NCI-H226 (cell line): Measurements from ENCODE around the gene EVA1C.
"Not testable (repeated sequence)": the region's sequence is repeated elsewhere in the genome, so short reads cannot be mapped to it uniquely, and the experiment has no call there.

Experiments
- DNase-seq: peaks from one replicate; pipeline ENCODE4 v3.0.0-alpha.2; 2015

Gene EVA1C

GRCh38 chr21:32506411-32506965 is 94.0 kb downstream of the EVA1C start:
- DNase-seq: not testable (repeated sequence)

GRCh38 chr21:32507342-32507919 is 94.9 kb downstream of the EVA1C start:
- DNase-seq: no peak

DNA sequence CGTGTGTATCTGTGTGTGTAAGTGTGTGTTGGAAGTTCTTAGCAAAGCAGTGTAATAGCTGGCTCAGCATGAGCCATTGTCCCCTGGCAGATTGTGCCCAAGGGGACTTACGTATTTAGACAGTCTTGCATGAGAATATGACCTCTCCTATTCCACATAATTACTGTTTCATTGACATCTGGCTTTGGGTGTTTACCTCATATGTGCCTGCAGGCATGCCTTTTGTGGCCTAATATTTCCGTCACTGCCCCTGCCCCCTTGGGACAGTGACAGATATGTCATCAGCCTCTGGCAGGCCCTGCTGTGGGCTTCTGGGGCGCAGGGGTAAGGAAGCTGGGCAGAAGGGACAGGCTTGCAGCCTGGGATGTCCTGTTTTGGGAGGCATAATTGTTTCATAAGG is 95.5 kb downstream of the EVA1C start:
- DNase-seq: not testable (repeated sequence)

DNA sequence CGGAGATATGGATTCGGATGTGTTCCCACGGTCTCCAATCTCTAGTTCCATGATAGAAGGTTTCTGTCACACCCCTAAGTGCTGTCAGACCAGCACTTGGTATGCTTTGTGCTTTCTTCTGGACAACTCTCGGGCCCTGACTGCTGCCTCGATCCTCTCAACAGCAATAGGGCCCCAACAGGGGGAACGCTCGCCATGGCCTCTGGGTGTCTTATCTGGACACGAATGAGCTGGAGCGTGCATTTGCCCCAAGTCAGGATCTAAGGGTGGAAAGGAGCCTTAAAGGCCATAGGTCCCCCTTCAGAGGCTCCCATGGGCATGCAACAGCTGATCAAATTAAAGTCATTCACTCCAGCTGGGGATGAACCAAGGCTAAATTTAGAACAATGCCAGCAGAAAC is 96.1 kb downstream of the EVA1C start:
- DNase-seq: no peak

DNA sequence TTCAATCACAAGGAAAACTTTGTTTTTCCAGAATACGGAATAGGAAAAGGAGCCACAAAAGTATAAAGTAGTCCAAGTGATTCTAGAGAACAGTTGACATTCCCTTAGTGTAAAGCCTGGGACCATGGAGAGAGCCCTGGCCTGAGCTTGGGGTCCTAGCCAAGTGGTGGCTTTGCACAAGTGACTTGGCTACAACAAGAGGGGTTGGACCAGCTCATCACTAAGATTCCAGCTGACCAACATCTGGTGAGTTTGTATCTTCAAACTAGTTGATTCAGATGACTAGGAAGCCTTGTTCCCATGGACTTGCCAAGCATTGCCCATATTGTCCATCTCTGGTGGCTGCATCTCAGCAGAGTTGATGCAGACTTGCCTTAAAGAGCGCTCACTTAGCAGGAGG is 96.5 kb downstream of the EVA1C start:
- DNase-seq: not testable (repeated sequence)

- no peak for DNase-seq
These were observed 102.0 kb downstream of the EVA1C start for GRCh38 chr21:32514275-32515055.

GRCh38 chr21:32515874-32516273 is 103.4 kb downstream of the EVA1C start:
- DNase-seq: peak; percentile 34

- DNase-seq: peak; percentile 93
These were observed 104.5 kb downstream of the EVA1C start for GRCh38 chr21:32516756-32517649.

- DNase-seq: peak; percentile 53
These were observed 107.7 kb downstream of the EVA1C start for GRCh38 chr21:32519945-32520874.

- DNase-seq: peak; percentile 95
These were observed 108.6 kb downstream of the EVA1C start for GRCh38 chr21:32520875-32521735.

DNA sequence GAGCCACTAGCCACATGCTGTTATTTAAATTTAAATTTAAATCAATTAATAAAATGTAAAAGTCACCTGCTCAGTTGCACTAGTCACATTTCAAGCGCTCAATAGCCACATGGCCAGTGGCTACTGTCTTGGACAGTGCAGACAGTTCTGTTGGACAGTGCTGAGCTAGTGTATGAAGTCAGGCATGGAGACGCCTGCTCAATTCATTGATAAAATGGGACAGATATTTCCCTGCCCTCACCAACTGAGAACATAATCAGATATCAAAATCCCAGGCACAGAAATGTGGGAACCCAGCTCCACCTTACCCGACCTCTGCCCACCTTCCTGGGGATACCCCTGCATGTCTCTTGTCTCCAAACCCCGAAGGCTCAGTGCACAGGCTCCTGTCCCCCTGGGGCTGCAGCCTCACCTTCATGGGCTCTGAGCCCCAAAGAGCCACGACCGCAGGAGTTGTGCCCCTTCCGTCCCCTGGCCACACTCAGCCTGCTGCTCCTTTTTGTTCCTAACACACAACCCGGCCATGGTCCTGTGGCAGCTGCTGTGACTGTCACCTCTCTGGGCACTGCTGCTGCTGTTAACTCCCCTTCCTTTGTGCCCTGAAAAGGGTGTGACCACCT is 109.3 kb downstream of the EVA1C start:
- no peak for DNase-seq

DNA sequence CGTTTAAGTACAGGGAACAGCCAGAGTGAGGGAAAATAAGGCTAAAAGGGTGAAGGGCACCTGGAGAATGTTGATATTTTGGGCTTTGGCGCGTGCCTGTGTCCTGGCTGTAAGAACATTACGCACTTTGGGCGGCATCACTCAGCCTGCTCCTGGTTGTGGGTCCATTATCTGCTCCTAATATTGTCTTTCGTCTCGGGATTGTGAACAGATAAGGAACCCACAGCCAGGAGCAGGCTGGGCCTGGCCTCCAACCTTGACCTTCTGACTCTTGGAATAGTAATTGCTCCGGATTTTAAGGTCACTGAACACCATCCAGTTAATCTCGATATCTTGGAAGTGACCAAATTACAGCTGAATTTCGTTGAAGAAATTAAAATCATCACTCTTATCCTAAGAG is 111.0 kb downstream of the EVA1C start:
- DNase-seq: no peak

GRCh38 chr21:32523988-32524719 is 111.6 kb downstream of the EVA1C start:
- DNase-seq: peak; percentile 80

- no peak for DNase-seq
These were observed 112.8 kb downstream of the EVA1C start for GRCh38 chr21:32525282-32525681.

DNA sequence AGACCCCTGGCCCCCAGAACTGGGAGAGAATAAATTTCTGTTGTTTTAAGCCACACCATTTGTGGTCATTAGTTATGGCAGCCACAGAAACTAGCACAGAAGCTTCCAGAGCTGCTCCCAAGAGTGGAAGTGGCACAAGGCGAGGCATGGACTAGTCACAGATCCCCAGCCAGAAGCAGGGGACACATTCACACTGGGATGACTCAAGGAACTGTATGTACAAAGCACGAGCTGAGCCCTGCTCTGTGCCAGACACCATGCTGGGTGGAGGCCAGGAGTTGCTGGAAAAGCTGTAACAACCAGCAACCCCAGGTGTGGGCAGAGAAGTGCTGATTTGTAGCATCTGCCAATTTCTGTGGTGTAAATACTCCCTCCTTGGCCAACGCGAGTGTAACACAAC is 117.2 kb downstream of the EVA1C start:
- no peak for DNase-seq

DNA sequence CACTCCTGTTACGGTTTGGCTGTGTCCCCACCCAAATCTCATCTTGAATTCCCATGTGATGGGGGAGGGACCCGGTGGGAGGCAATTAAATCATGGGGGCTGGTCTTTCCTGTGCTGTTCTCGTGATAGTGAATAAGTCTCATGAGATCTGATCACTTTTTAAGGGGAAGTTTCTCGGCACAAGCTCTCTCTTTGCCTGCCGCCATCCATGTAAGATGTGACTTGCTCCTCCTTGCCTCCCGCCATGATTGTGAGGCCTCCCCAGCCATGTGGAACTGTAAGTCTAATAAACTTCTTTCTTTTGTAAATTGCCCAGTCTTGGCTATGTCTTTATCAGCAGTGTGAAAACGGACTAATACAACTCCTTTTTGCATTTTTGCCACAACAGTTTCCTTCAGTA is 118.3 kb downstream of the EVA1C start:
- not testable (repeated sequence) for DNase-seq

DNA sequence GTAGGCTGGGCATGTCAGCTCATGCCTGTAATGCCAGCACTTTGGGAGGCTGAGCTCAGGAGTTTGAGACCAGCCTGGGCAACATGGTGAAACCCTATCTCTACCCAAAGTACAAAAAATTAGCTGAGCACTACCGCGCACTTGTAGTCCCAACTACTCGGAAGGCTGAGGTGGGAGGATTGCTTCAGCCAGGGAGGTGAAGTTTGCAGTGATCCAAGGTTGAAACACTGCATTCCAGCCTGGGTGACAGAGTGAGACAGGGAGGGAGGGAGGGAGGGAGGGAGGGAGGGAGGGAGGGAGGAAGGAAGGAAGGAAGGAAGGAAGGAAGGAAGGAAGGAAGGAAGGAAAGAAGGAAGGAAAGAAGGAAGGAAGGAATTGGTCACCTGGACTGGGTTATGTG is 119.1 kb downstream of the EVA1C start:
- not testable (repeated sequence) for DNase-seq

DNA sequence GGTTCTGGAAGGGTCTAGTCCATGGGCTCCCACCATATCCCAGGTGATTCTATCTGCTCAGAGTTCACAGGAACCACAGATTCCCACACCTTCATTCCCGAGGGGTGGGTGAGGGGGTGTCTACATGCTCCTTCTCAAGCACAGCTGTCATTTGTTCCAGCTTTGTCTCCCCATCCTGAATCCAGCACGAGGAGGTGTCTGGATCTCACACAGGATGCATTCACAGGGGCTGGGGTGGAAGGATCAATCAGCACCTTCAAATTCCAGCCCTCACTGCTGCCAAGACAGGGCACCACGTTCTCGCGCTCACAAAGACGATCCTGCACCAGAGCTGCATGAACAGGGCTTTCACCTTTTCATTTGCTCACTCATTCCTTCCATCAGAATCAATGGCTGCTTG is 120.1 kb downstream of the EVA1C start:
- DNase-seq: no peak

- DNase-seq: no peak
These were observed 120.5 kb downstream of the EVA1C start for GRCh38 chr21:32533053-32533452.

GRCh38 chr21:32533611-32534010 is 121.1 kb downstream of the EVA1C start:
- DNase-seq: no peak
